Thoracic aorta (tissue), 2 donors: ENCODE measurements around the gene TMEM243. TPM values are rescaled to one million over a fixed set of nuclear protein-coding genes. Genes with fewer than 3 reads are reported as not detected.

Experiments used
- ATAC-seq: fragments of 150-250 bp; one replicate; pipeline ENCODE4 v1.8.0; 2017; ENCODE audit warnings: low read depth; ENCODE audit not compliant: insufficient number of reproducible peaks, low FRiP score
- DNase-seq: peaks from one replicate; pipeline ENCODE4 v3.0.0-alpha.2; 2020; ENCODE audit warnings: low spot score
- H3K27ac ChIP-seq, 2 donors: fragments of 200-600 bp; sonication (generic); 1 replicate in 1 of 2; 2 replicates in 1 of 2; pipeline ENCODE4 v1.5.1; 2016; ENCODE audit warnings: mild to moderate bottlenecking in 2 of 2, moderate library complexity in 2 of 2
- H3K27me3 ChIP-seq: fragments of 200-600 bp; sonication (generic); replicated peaks from 2 replicates; pipeline ENCODE4 v1.6.0; 2016; ENCODE audit warnings: mild to moderate bottlenecking; ENCODE audit not compliant: insufficient read depth
- H3K36me3 ChIP-seq: fragments of 200-600 bp; sonication (generic); one replicate; pipeline ENCODE4 v1.5.1; 2016
- H3K4me1 ChIP-seq, 2 donors: fragments of 200-600 bp; sonication (generic); 1 replicate in 1 of 2; 2 replicates in 1 of 2; pipeline versions ENCODE4 v1.5.1 to v1.6.0; 2016; ENCODE audit warnings: low read depth in 2 of 2, mild to moderate bottlenecking in 1 of 2; ENCODE audit not compliant: control insufficient read depth in 1 of 2
- H3K4me3 ChIP-seq: fragments of 200-600 bp; sonication (generic); 2 replicates; pipeline ENCODE4 v1.5.1; 2016; ENCODE audit warnings: mild to moderate bottlenecking
- H3K9me3 ChIP-seq: fragments of 200-600 bp; sonication (generic); 2 replicates; pipeline ENCODE4 v1.5.1; 2016
- CTCF ChIP-seq: fragments of 200-600 bp; sonication (generic); IDR thresholded peaks from one replicate; pipeline ENCODE4 v1.5.1; 2019; ENCODE audit warnings: antibody characterized with exemption
- total RNA-seq, 2 donors: library from RNA; depleted of rRNA; stranded (reverse); fragments of >200 nt; gene quantifications; one replicate each; pipeline versions ENCODE4 v1.1.0 to v1.2.3, GENCODE V29; 2016

Gene TMEM243
- total RNA-seq, 2 donors from 2014 or later: 30.6 to 31.3 TPM

GRCh38 chr7:87178320-87178719, 41.2 kb downstream of the TMEM243 start:
- DNase-seq (no peak), ATAC-seq (no peak)
- no peaks in the 10 kb centered on the region for H3K27me3 ChIP-seq
- H3K9me3 ChIP-seq: no peaks in the 10 kb centered on the region
- H3K36me3 ChIP-seq: peaks cover 41% of the 10 kb centered on the region
- no peak overlapping the region for H3K27ac ChIP-seq
- no peak overlapping the region for H3K4me3 ChIP-seq
- TF ChIP-seq CTCF: no peak
- H3K4me1 ChIP-seq: no peaks in the 10 kb centered on the region

GRCh38 chr7:87173471-87173870, 46.1 kb downstream of the TMEM243 start:
- ATAC-seq: no peak
- Histone ChIP-seq H3K27me3 (no peaks in the 10 kb centered on the region), H3K4me1 (no peaks in the 10 kb centered on the region), H3K27ac (no peak overlapping the region), H3K36me3 (peaks cover 58% of the 10 kb centered on the region), H3K4me3 (no peak overlapping the region), H3K9me3 (no peaks in the 10 kb centered on the region)
- no peak for DNase-seq
- no peak for TF ChIP-seq CTCF

GRCh38 chr7:87171282-87171934, 48.1 kb downstream of the TMEM243 start:
- no peak for TF ChIP-seq CTCF
- no peaks in the 10 kb centered on the region for H3K27me3 ChIP-seq

GRCh38 chr7:87170828-87171227, 48.7 kb downstream of the TMEM243 start:
- DNase-seq (no peak), ATAC-seq (no peak)
- no peaks in the 10 kb centered on the region for H3K4me1 ChIP-seq
- no peak overlapping the region for H3K4me3 ChIP-seq
- H3K36me3 ChIP-seq: peaks cover 73% of the 10 kb centered on the region
- no peak overlapping the region for H3K27ac ChIP-seq
- H3K9me3 ChIP-seq: no peaks in the 10 kb centered on the region
- no peaks in the 10 kb centered on the region for H3K27me3 ChIP-seq
- TF ChIP-seq CTCF: no peak

More at GRCh38 chr7:87171282-87171934, 48.1 kb downstream of the TMEM243 start:
- Histone ChIP-seq H3K4me3 (no peak overlapping the region), H3K27ac (no peak overlapping the region), H3K36me3 (peaks cover 73% of the 10 kb centered on the region), H3K4me1 (no peaks in the 10 kb centered on the region), H3K9me3 (no peaks in the 10 kb centered on the region)
- DNase-seq (no peak), ATAC-seq (no peak)

- DNase-seq: no peak
- Histone ChIP-seq H3K36me3 (peaks cover 34% of the 10 kb centered on the region), H3K4me3 (no peak overlapping the region), H3K9me3 (no peaks in the 10 kb centered on the region), H3K27me3 (no peaks in the 10 kb centered on the region), H3K27ac (no peak overlapping the region), H3K4me1 (peaks cover under 1 to 7% of the 10 kb centered on the region in 2 donors)
- no peak for ATAC-seq
- TF ChIP-seq CTCF: no peak
Observed at GRCh38 chr7:87164433-87164832, 55.1 kb downstream of the TMEM243 start.
